Measurements from ENCODE around the gene THADA. TPM values are rescaled to one million over a fixed set of nuclear protein-coding genes. Genes with fewer than 3 reads are reported as not detected.

THADA gene
- total and polyA plus RNA-seq, 7 donors: 4.4 to 35.2 (median 20.2) TPM

GRCh38 chr2:43345391-43345813 lies 250.4 kb downstream of the THADA start:
- Histone ChIP-seq H3K36me3 (no peaks in the 10 kb centered on the region), H3K27ac (peak overlapping the region; percentile 85 to 92 (median 86)), H3K27me3 (no peaks in the 10 kb centered on the region), H3K9me3 (no peaks in the 10 kb centered on the region), H3K4me3 (no peak overlapping the region), H3K4me1 (peaks cover 0 to 98% (median 97%) of the 10 kb centered on the region in 4 donors)
- TF ChIP-seq CTCF (IDR thresholded peaks at IDR 0.05) (peak in 1 of 4 experiments; percentile 23), POLR2AphosphoS5 (IDR thresholded peaks at IDR 0.05) (peak in 1 of 4 donors; percentile 11), EP300 (IDR thresholded peaks at IDR 0.05) (no peak)
- intact Hi-C loops (cut with DNase I): loop anchor here (5.0 to 10.0 kb wide), 5 partner anchors 52 to 179 kb away; partner anchors contain the start of gene ZFP36L2
- DNase-seq: no peak
- 64 to 74% methylated on average over 5 of the region's 5 CpGs for WGBS, 2 donors

DNA sequence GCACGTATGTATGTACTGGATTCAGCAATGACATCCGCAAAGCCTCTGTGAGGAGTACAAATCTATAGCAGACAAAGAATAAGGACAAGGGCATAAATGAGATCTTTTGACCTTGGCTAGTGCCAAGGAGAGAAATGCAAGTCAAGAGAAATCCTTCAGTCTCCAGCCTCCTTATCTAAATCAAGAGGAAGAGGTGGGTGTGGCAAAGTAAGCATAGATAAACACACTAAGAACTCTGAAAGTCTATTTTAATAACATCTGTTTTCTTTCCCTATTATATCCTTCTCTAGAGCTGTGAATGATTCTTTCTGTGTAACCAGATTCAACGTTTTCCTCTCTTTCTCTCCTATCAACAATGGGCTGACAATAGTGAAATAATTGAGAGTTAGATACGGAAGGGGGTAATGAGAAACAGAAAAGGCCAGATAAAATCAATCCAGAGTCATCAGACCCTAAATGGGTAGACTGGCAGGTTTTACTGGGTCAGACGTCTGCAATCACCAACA lies 250.9 kb downstream of the THADA start:
- Histone ChIP-seq H3K27ac (peak overlapping the region; percentile 85 to 92 (median 86)), H3K36me3 (no peaks in the 10 kb centered on the region), H3K4me3 (no peak overlapping the region), H3K9me3 (no peaks in the 10 kb centered on the region), H3K27me3 (no peaks in the 10 kb centered on the region), H3K4me1 (peaks cover 0 to 98% (median 97%) of the 10 kb centered on the region in 4 donors)
- 16 to 66% methylated on average over 5 of the region's 5 CpGs for WGBS, 2 donors
- no peak for DNase-seq
- intact Hi-C loops (cut with DNase I): loop anchor here (5.0 to 10.0 kb wide), 6 partner anchors 52 to 180 kb away; partner anchors contain the start of gene ZFP36L2
- TF ChIP-seq CTCF (IDR thresholded peaks at IDR 0.05) (no peak), POLR2A (IDR thresholded peaks at IDR 0.05) (no peak), EP300 (IDR thresholded peaks at IDR 0.05) (no peak), POLR2AphosphoS5 (IDR thresholded peaks at IDR 0.05) (no peak)

- intact Hi-C loops (cut with DNase I): loop anchor here (5.0 to 10.0 kb wide), 2 partner anchors 119 to 181 kb away; no protein-coding TSS in a partner anchor
- no peak overlapping the region for H3K4me3 ChIP-seq
- 21 to 63% methylated on average over 5 of the region's 5 CpGs for WGBS, 2 donors
- no peaks in the 10 kb centered on the region for H3K9me3 ChIP-seq
- TF ChIP-seq EP300 (IDR thresholded peaks at IDR 0.05): peak in 1 of 4 donors; percentile 37
- TF ChIP-seq CTCF (IDR thresholded peaks at IDR 0.05): no peak
- TF ChIP-seq POLR2A (IDR thresholded peaks at IDR 0.05): no peak
- peak in 3 of 4 donors; percentile 38 to 66 (median 47) for TF ChIP-seq POLR2AphosphoS5 (IDR thresholded peaks at IDR 0.05)
- no peaks in the 10 kb centered on the region for H3K36me3 ChIP-seq
- H3K4me1 ChIP-seq: peaks cover 0 to 90% (median 88%) of the 10 kb centered on the region in 4 donors
- H3K27ac ChIP-seq: peak overlapping the region; percentile 85 to 92 (median 86)
- H3K27me3 ChIP-seq: no peaks in the 10 kb centered on the region
- DNase-seq: peak; percentile 94
These were observed 252.1 kb downstream of the THADA start for GRCh38 chr2:43343573-43344304.

- TF ChIP-seq POLR2A (IDR thresholded peaks at IDR 0.05) (no peak), EP300 (IDR thresholded peaks at IDR 0.05) (no peak), POLR2AphosphoS5 (IDR thresholded peaks at IDR 0.05) (no peak), CTCF (IDR thresholded peaks at IDR 0.05) (no peak)
- Histone ChIP-seq H3K27me3 (no peaks in the 10 kb centered on the region), H3K4me3 (no peak overlapping the region), H3K4me1 (peaks cover 0 to 76% (median 74%) of the 10 kb centered on the region in 4 donors), H3K27ac (peak overlapping the region; percentile 49 to 92 (median 86)), H3K9me3 (no peaks in the 10 kb centered on the region), H3K36me3 (no peaks in the 10 kb centered on the region)
- DNase-seq: no peak
- intact Hi-C loops (cut with DNase I): loop anchor here (5.0 to 10.0 kb wide), 2 partner anchors 120 to 183 kb away; no protein-coding TSS in a partner anchor
- WGBS, 2 donors: 82 to 88% methylated on average over 13 of the region's 13 CpGs
These were observed 253.7 kb downstream of the THADA start for GRCh38 chr2:43341959-43342757.
